Activated B cell treated with CpG ODN at 0.5 μM for 24 hours (primary cell): ENCODE measurements around the gene INS. TPM values are rescaled to one million over a fixed set of nuclear protein-coding genes. Genes with fewer than 3 reads are reported as not detected.
"Not testable (repeated sequence)": the region's sequence is repeated elsewhere in the genome, so short reads cannot be mapped to it uniquely, and the experiment has no call there.

Experiments used
- ATAC-seq: fragments of 200-7000 bp; cut with Tn5 transposase; one replicate; pipeline ENCODE4 v1.10.0; 2021; ENCODE audit warnings: low read depth, mild to moderate bottlenecking, moderate library complexity
- CTCF ChIA-PET: fragments of 350-600 bp; sonication (Branson Sonifier 250); formaldehyde crosslinking; loops from one replicate; lab custom pipeline; 2021; ENCODE audit warnings: antibody characterized with exemption; lab: Charles Lee
- POLR2A ChIA-PET: fragments of 350-600 bp; sonication (Branson Sonifier 250); formaldehyde crosslinking; loops from one replicate; lab custom pipeline; 2021; ENCODE audit warnings: antibody characterized with exemption; lab: Charles Lee
- DNase-seq: peaks from one replicate; pipeline ENCODE4 v3.0.0; 2022
- H3K27ac Mint-ChIP-seq: one replicate; pipeline ENCODE4 v1.8.0; 2020; ENCODE audit warnings: mixed read lengths
- H3K27me3 Mint-ChIP-seq: one replicate; pipeline ENCODE4 v1.8.0; 2021; ENCODE audit warnings: mixed read lengths
- H3K36me3 Mint-ChIP-seq: one replicate; pipeline ENCODE4 v1.8.0; 2021; ENCODE audit warnings: low read depth, mixed read lengths
- H3K4me1 Mint-ChIP-seq: one replicate; pipeline ENCODE4 v1.8.0; 2021; ENCODE audit warnings: mixed read lengths
- H3K4me3 Mint-ChIP-seq: one replicate; pipeline ENCODE4 v1.8.0; 2020; ENCODE audit warnings: mild to moderate bottlenecking, mixed read lengths
- H3K9me3 Mint-ChIP-seq: one replicate; pipeline ENCODE4 v1.8.0; 2020; ENCODE audit warnings: mixed read lengths
- CTCF ChIP-seq: fragments of 200-600 bp; IDR thresholded peaks from one replicate; pipeline ENCODE4 v1.8.0; 2022; ENCODE audit warnings: antibody characterized with exemption, mild to moderate bottlenecking
- intact Hi-C: fragments of 100-400 bp; cut with micrococcal nuclease; formaldehyde crosslinking; loops from one replicate; pipeline ENCODE4 v1.15.1; 2024
- total RNA-seq: library from RNA; stranded (reverse); gene quantifications from 2 replicates; pipeline ENCODE4 v1.2.3, GENCODE V29; 2022

INS gene
- total RNA-seq, 1 donor from 2014 or later: not detected

GRCh38 chr11:2194877-2195755 is 34.1 kb upstream of the INS start:
- H3K9me3 Mint-ChIP-seq: no peaks in the 10 kb centered on the region
- ATAC-seq (no peak), DNase-seq (peak; percentile 45)
- no peak overlapping the region for H3K4me3 Mint-ChIP-seq
- no peak for TF ChIP-seq CTCF
- no peak overlapping the region for H3K27ac Mint-ChIP-seq
- ChIA-PET CTCF (interaction anchor here (1.0 to 6.8 kb wide), 4 partner anchors 30 to 225 kb away, joined by 3 to 47 read pairs (median 11); no protein-coding TSS in a partner anchor), POLR2A (no interaction called here)
- H3K36me3 Mint-ChIP-seq: no peaks in the 10 kb centered on the region
- H3K27me3 Mint-ChIP-seq: peaks cover 12% of the 10 kb centered on the region
- H3K4me1 Mint-ChIP-seq: peaks cover 19% of the 10 kb centered on the region
- intact Hi-C loops: loop anchor here (1.0 to 10.0 kb wide), 2 partner anchors 336 to 690 kb away; partner anchors contain the start of gene CDKN1C

- H3K4me1 Mint-ChIP-seq: peaks cover 19% of the 10 kb centered on the region
Observed at GRCh38 chr11:2193888-2194595, 33.0 kb upstream of the INS start.

GRCh38 chr11:2193099-2193887 is 32.3 kb upstream of the INS start:
- no peaks in the 10 kb centered on the region for H3K9me3 Mint-ChIP-seq
- no peaks in the 10 kb centered on the region for H3K36me3 Mint-ChIP-seq
- TF ChIP-seq CTCF: no peak
- ATAC-seq: no peak
- H3K27ac Mint-ChIP-seq: no peak overlapping the region
- H3K27me3 Mint-ChIP-seq: peaks cover 14% of the 10 kb centered on the region
- POLR2A ChIA-PET: no interaction called here
- H3K4me1 Mint-ChIP-seq: peaks cover 19% of the 10 kb centered on the region
- intact Hi-C loops: loop anchor here (10.0 kb wide), 1 partner anchor 692 kb away; the partner anchor contains the start of gene CDKN1C
- DNase-seq: no peak
- H3K4me3 Mint-ChIP-seq: no peak overlapping the region
- CTCF ChIA-PET: interaction anchor here (1.2 to 6.8 kb wide), 3 partner anchors 112 to 341 kb away, joined by 3 to 47 read pairs (median 16); no protein-coding TSS in a partner anchor

More at GRCh38 chr11:2193888-2194595, 33.0 kb upstream of the INS start:
- DNase-seq, ATAC-seq, POLR2A ChIA-PET, H3K4me3 Mint-ChIP-seq, H3K36me3 Mint-ChIP-seq, H3K27ac Mint-ChIP-seq, H3K9me3 Mint-ChIP-seq: not testable (repeated sequence)
- CTCF ChIA-PET: interaction anchor here (1.2 to 6.8 kb wide), 4 partner anchors 29 to 340 kb away, joined by 3 to 47 read pairs (median 10); no protein-coding TSS in a partner anchor
- peaks cover 12% of the 10 kb centered on the region for H3K27me3 Mint-ChIP-seq
- intact Hi-C loops: loop anchor here (10.0 kb wide), 1 partner anchor 691 kb away; the partner anchor contains the start of gene CDKN1C

GRCh38 chr11:2192435-2192834 is 31.4 kb upstream of the INS start:
- H3K4me1 Mint-ChIP-seq: peaks cover 19% of the 10 kb centered on the region
- no peak for TF ChIP-seq CTCF
- ChIA-PET CTCF (interaction anchor here (6.8 kb wide), 1 partner anchor 228 kb away, joined by 47 read pairs; no protein-coding TSS in a partner anchor), POLR2A (no interaction called here)
- no peaks in the 10 kb centered on the region for H3K36me3 Mint-ChIP-seq
- ATAC-seq (no peak), DNase-seq (no peak)
- no peaks in the 10 kb centered on the region for H3K9me3 Mint-ChIP-seq
- H3K27me3 Mint-ChIP-seq: peaks cover 14% of the 10 kb centered on the region
- no peak overlapping the region for H3K4me3 Mint-ChIP-seq
- no peak overlapping the region for H3K27ac Mint-ChIP-seq
- intact Hi-C loops: loop anchor here (10.0 kb wide), 1 partner anchor 692 kb away; the partner anchor contains the start of gene CDKN1C

- no peaks in the 10 kb centered on the region for H3K36me3 Mint-ChIP-seq
- peaks cover 15% of the 10 kb centered on the region for H3K4me1 Mint-ChIP-seq
- no peaks in the 10 kb centered on the region for H3K9me3 Mint-ChIP-seq
- no peak overlapping the region for H3K4me3 Mint-ChIP-seq
- no peak for TF ChIP-seq CTCF
- CTCF ChIA-PET: interaction anchor here (6.8 kb wide), 1 partner anchor 228 kb away, joined by 47 read pairs; no protein-coding TSS in a partner anchor
- no peak for DNase-seq
- intact Hi-C loops: loop anchor here (10.0 kb wide), 1 partner anchor 693 kb away; the partner anchor contains the start of gene CDKN1C
- POLR2A ChIA-PET: no interaction called here
- H3K27ac Mint-ChIP-seq: no peak overlapping the region
- ATAC-seq: no peak
- H3K27me3 Mint-ChIP-seq: peaks cover 12% of the 10 kb centered on the region
Observed at GRCh38 chr11:2191883-2192282, 30.9 kb upstream of the INS start.
